IPS-18a (cell line): Measurements from ENCODE around the gene CCR5AS.

ENCODE experiments used
- H3K27ac ChIP-seq: one replicate; pipeline ENCODE4 v1.5.1; 2013; ENCODE audit warnings: low read length
- H3K27me3 ChIP-seq: one replicate; pipeline ENCODE4 v1.6.1; 2013; ENCODE audit warnings: mild to moderate bottlenecking, low read length; ENCODE audit not compliant: control insufficient read depth, insufficient read depth
- H3K36me3 ChIP-seq: one replicate; pipeline ENCODE4 v1.6.1; 2013; ENCODE audit warnings: low read depth, low read length; ENCODE audit not compliant: control insufficient read depth
- H3K4me1 ChIP-seq: one replicate; pipeline ENCODE4 v1.6.1; 2013; ENCODE audit warnings: low read depth, low read length; ENCODE audit not compliant: control insufficient read depth
- H3K4me3 ChIP-seq: one replicate; pipeline ENCODE4 v1.5.1; 2013; ENCODE audit warnings: low read length
- H3K9ac ChIP-seq: one replicate; pipeline ENCODE4 v1.6.1; 2013; ENCODE audit warnings: mild to moderate bottlenecking, low read length, moderate library complexity
- H3K9me3 ChIP-seq: one replicate; pipeline ENCODE4 v1.6.1; 2013; ENCODE audit warnings: low read depth, low read length; ENCODE audit not compliant: control insufficient read depth

CCR5AS gene

GRCh38 chr3:46359733-46360493 is 47.0 kb downstream of the CCR5AS start:
- Histone ChIP-seq H3K27ac (no peak overlapping the region), H3K9me3 (no peaks in the 10 kb centered on the region), H3K4me1 (no peaks in the 10 kb centered on the region), H3K27me3 (no peaks in the 10 kb centered on the region), H3K4me3 (no peak overlapping the region), H3K36me3 (no peaks in the 10 kb centered on the region), H3K9ac (no peak overlapping the region)

GRCh38 chr3:46358466-46358865 is 48.4 kb downstream of the CCR5AS start:
- no peak overlapping the region for H3K4me3 ChIP-seq
- no peaks in the 10 kb centered on the region for H3K4me1 ChIP-seq
- H3K27me3 ChIP-seq = no peaks in the 10 kb centered on the region
- H3K9ac ChIP-seq = no peak overlapping the region
- H3K27ac ChIP-seq = no peak overlapping the region
- H3K9me3 ChIP-seq = no peaks in the 10 kb centered on the region
- no peaks in the 10 kb centered on the region for H3K36me3 ChIP-seq

- H3K4me3 ChIP-seq = no peak overlapping the region
- no peak overlapping the region for H3K9ac ChIP-seq
- no peaks in the 10 kb centered on the region for H3K4me1 ChIP-seq
- no peak overlapping the region for H3K27ac ChIP-seq
- H3K9me3 ChIP-seq = no peaks in the 10 kb centered on the region
- no peaks in the 10 kb centered on the region for H3K27me3 ChIP-seq
- H3K36me3 ChIP-seq = no peaks in the 10 kb centered on the region
These were observed 50.0 kb downstream of the CCR5AS start for GRCh38 chr3:46356909-46357308.

DNA sequence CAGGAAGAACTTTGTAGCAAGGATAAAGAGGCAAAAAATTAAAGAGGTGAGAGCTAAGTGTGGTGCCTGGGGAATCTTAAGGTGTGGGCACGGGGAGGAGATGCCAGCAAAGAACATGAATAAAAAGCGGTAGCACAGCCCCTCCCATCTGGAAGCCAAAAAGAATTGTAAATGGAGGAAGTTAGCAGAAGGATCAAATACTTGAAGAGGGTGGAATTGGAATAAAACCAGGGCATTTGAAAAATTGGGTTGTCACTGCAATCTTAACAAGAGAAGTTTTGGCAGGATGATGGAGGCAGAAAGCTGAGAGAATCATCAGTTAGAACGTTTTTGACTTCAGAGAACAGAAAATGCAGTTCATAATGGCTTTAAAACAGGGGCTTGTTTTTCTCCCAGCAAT is 50.6 kb downstream of the CCR5AS start:
- H3K27ac ChIP-seq = no peak overlapping the region
- H3K9me3 ChIP-seq = no peaks in the 10 kb centered on the region
- H3K4me1 ChIP-seq = no peaks in the 10 kb centered on the region
- H3K36me3 ChIP-seq = no peaks in the 10 kb centered on the region
- no peak overlapping the region for H3K4me3 ChIP-seq
- H3K9ac ChIP-seq = no peak overlapping the region
- H3K27me3 ChIP-seq = no peaks in the 10 kb centered on the region

DNA sequence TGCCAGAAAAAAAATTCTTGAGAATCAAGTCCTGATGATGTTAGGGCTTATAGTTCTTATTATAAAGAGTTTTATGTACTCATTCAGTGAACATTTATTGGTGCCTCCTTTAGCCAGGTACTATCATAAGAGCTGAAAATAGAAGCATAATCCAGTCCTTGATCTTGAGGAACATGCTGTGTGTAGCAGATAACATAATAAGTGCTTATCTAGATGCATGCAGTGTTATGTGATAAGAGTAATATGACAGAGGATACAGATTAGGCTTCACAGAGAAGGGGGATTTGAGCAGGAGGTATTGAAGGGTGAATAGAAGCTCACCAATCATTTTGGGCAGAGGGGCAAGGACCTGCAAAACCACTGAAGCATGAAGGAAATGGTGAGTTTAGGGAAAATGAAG is 51.9 kb downstream of the CCR5AS start:
- no peaks in the 10 kb centered on the region for H3K9me3 ChIP-seq
- no peak overlapping the region for H3K9ac ChIP-seq
- no peak overlapping the region for H3K27ac ChIP-seq
- H3K4me3 ChIP-seq = no peak overlapping the region
- H3K36me3 ChIP-seq = no peaks in the 10 kb centered on the region
- no peaks in the 10 kb centered on the region for H3K4me1 ChIP-seq
- no peaks in the 10 kb centered on the region for H3K27me3 ChIP-seq

DNA sequence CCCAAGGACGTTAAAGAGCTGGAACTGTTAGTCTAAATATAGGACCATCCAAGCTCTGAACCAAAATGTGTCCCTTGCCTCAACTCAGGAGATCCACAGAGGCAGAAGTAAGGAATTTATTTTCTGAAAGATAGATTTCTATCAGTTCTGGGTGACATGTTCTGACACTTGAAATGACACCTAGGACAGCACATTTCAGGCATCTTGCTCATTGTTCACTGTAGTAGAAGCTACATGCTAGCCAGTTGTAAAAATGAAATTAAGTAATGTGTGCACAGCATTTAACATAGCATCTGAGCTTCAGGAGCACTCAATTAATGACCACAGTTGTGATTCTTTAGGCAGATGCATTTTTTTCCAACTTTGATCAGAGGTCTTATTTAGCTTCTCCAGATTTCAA is 52.4 kb downstream of the CCR5AS start:
- H3K4me1 ChIP-seq = no peaks in the 10 kb centered on the region

GRCh38 chr3:46353647-46354410 is 53.0 kb downstream of the CCR5AS start, which contains the start of gene CCR2:
CCR2 (plus strand) TSS chr3:46354111; CDS start chr3:46357528, 3,417 bp downstream.
- Histone ChIP-seq H3K9ac (no peak within 1 kb of the TSS), H3K4me1 (no peaks in the 10 kb centered on the region), H3K36me3 (no peaks in the 10 kb centered on the region), H3K27me3 (no peaks in the 10 kb centered on the region), H3K27ac (no peak within 1 kb of the TSS), H3K4me3 (no peak within 1 kb of the TSS), H3K9me3 (no peaks in the 10 kb centered on the region)

More for the DNA sequence above, 52.4 kb downstream of the CCR5AS start:
- no peak overlapping the region for H3K4me3 ChIP-seq
- no peak overlapping the region for H3K27ac ChIP-seq
- no peaks in the 10 kb centered on the region for H3K27me3 ChIP-seq
- H3K9me3 ChIP-seq = no peaks in the 10 kb centered on the region
- H3K9ac ChIP-seq = no peak overlapping the region
- no peaks in the 10 kb centered on the region for H3K36me3 ChIP-seq

- H3K27me3 ChIP-seq = no peaks in the 10 kb centered on the region
- no peak overlapping the region for H3K4me3 ChIP-seq
- H3K9me3 ChIP-seq = no peaks in the 10 kb centered on the region
- no peak overlapping the region for H3K27ac ChIP-seq
- no peak overlapping the region for H3K9ac ChIP-seq
- no peaks in the 10 kb centered on the region for H3K36me3 ChIP-seq
- H3K4me1 ChIP-seq = no peaks in the 10 kb centered on the region
These were observed 53.8 kb downstream of the CCR5AS start for GRCh38 chr3:46353090-46353489.

- Histone ChIP-seq H3K36me3 (no peaks in the 10 kb centered on the region), H3K9me3 (no peaks in the 10 kb centered on the region), H3K4me1 (no peaks in the 10 kb centered on the region), H3K4me3 (no peak overlapping the region), H3K27ac (no peak overlapping the region), H3K27me3 (no peaks in the 10 kb centered on the region), H3K9ac (no peak overlapping the region)
These were observed 55.2 kb downstream of the CCR5AS start for GRCh38 chr3:46351646-46352045.

- no peaks in the 10 kb centered on the region for H3K27me3 ChIP-seq
- H3K27ac ChIP-seq = no peak overlapping the region
- no peak overlapping the region for H3K4me3 ChIP-seq
- peaks cover 3% of the 10 kb centered on the region for H3K9me3 ChIP-seq
- H3K4me1 ChIP-seq = no peaks in the 10 kb centered on the region
- H3K36me3 ChIP-seq = no peaks in the 10 kb centered on the region
- no peak overlapping the region for H3K9ac ChIP-seq
These were observed 56.7 kb downstream of the CCR5AS start for GRCh38 chr3:46350262-46350565.

DNA sequence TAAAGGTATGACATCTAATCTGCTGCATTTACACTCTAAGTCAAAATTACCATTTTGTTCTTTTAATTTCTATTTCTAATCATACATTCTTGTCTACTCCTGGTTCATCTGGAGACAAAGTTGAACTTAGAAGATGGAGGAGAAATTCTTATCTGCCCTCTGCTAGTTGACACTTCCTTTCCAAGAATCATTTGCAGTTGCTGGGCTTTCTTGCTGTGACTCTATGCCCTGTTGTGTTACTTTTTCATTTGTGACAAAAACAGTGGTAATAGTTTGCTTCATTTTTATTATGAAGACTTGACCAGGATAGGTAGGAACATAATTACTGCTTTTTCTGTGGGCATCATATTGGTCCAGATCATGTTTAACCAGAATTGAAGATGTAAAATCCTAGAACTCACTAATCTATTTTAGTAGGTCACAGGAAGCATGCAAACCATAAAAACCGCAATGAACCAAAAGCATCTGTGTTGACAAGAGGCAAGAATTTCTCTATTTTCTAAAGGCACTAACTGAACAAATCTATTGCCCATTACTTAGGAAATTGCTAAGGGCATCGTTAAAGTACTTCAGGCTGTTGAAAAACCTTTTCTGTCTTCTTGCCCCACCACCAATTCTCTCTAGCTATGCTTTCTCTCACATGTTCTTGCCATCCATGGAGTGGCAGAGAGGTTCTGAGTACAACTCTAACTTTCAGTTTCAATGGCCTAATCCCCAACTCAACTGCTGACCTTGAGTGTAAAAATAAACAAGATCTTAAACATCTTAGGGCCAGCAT is 57.2 kb downstream of the CCR5AS start:
- peaks cover 3% of the 10 kb centered on the region for H3K9me3 ChIP-seq
- no peaks in the 10 kb centered on the region for H3K4me1 ChIP-seq
- H3K4me3 ChIP-seq = no peak overlapping the region
- H3K27ac ChIP-seq = no peak overlapping the region
- H3K9ac ChIP-seq = no peak overlapping the region
- H3K27me3 ChIP-seq = no peaks in the 10 kb centered on the region
- no peaks in the 10 kb centered on the region for H3K36me3 ChIP-seq
